DND-41 (cell line): Measurements from ENCODE around the gene PHF21B.

ENCODE experiments used
- ATAC-seq: fragments of 200-7000 bp; cut with Tn5 transposase; 3 replicates; pipeline ENCODE4 v1.9.1; 2021; ENCODE audit warnings: low read depth; ENCODE audit not compliant: insufficient read depth
- DNase-seq: peaks from one replicate; pipeline ENCODE4 v3.0.0-alpha.2; 2020
- H2AFZ ChIP-seq: 2 replicates; pipeline ENCODE4 v1.6.0; 2012; ENCODE audit warnings: low read depth, low read length
- H3K27ac ChIP-seq: 2 replicates; pipeline ENCODE4 v1.5.1; 2012; ENCODE audit warnings: low read length, inconsistent platforms
- H3K27me3 ChIP-seq: fragments of 200-600 bp; sonication (generic); 2 replicates; pipeline ENCODE4 v1.6.0; 2012; ENCODE audit warnings: low read length, mild to moderate bottlenecking, inconsistent platforms; ENCODE audit not compliant: insufficient read depth, poor library complexity
- H3K36me3 ChIP-seq: 2 replicates; pipeline ENCODE4 v1.5.1; 2012; ENCODE audit warnings: low read length, inconsistent platforms; ENCODE audit not compliant: insufficient read depth
- H3K4me1 ChIP-seq: 2 replicates; pipeline ENCODE4 v1.5.1; 2012; ENCODE audit warnings: mild to moderate bottlenecking, low read length; ENCODE audit not compliant: insufficient read depth
- H3K4me2 ChIP-seq: 2 replicates; pipeline ENCODE4 v1.6.0; 2012; ENCODE audit warnings: mild to moderate bottlenecking, moderate library complexity, low read length, inconsistent platforms; ENCODE audit not compliant: insufficient read depth
- H3K4me3 ChIP-seq, 2 experiments: fragments of 200-600 bp in 1 of 2; shearing (Covaris generic) in 1 of 2; 2 replicates each; pipeline ENCODE4 v1.5.1; 2012 to 2016; ENCODE audit warnings: inconsistent platforms in 2 of 2, low read length in 2 of 2, mild to moderate bottlenecking in 2 of 2, low read depth in 1 of 2, moderate library complexity in 1 of 2
- H3K79me2 ChIP-seq: 2 replicates; pipeline ENCODE4 v1.6.0; 2012; ENCODE audit warnings: low read length, inconsistent platforms; ENCODE audit not compliant: insufficient read depth
- H3K9ac ChIP-seq: 2 replicates; pipeline ENCODE4 v1.6.0; 2012; ENCODE audit warnings: low read depth, mild to moderate bottlenecking, inconsistent platforms, low read length, moderate library complexity
- H3K9me3 ChIP-seq: 2 replicates; pipeline ENCODE4 v1.5.1; 2012; ENCODE audit warnings: low read length, moderate library complexity, mild to moderate bottlenecking, inconsistent platforms; ENCODE audit not compliant: insufficient read depth, severe bottlenecking
- H4K20me1 ChIP-seq: 2 replicates; pipeline ENCODE4 v1.6.0; 2012; ENCODE audit warnings: low read length; ENCODE audit not compliant: insufficient read depth
- CTCF ChIP-seq: IDR thresholded peaks from 2 replicates; pipeline ENCODE4 v1.5.1; 2012; ENCODE audit warnings: borderline replicate concordance, low read length, moderate library complexity, mild to moderate bottlenecking; ENCODE audit not compliant: poor library complexity, severe bottlenecking; ENCODE audit errors: extremely low read depth
- EZH2 ChIP-seq: IDR thresholded peaks from 3 replicates; pipeline ENCODE4 v1.6.1; 2012; ENCODE audit warnings: borderline replicate concordance, low read depth, mild to moderate bottlenecking, moderate library complexity, low read length, inconsistent platforms; ENCODE audit not compliant: severe bottlenecking

PHF21B gene

GRCh38 chr22:44927463-44928135, 82.2 kb downstream of the PHF21B start:
- Histone ChIP-seq H3K9ac (no peak overlapping the region), H3K79me2 (peaks cover 76% of the 10 kb centered on the region), H3K27me3 (no peaks in the 10 kb centered on the region), H3K4me3 (no peak overlapping the region), H3K36me3 (peaks cover 33% of the 10 kb centered on the region), H3K9me3 (no peaks in the 10 kb centered on the region), H3K4me2 (no peak overlapping the region), H2AFZ (no peak overlapping the region), H3K4me1 (no peaks in the 10 kb centered on the region), H4K20me1 (peaks cover 49% of the 10 kb centered on the region), H3K27ac (no peak overlapping the region)
- DNase-seq = no peak
- TF ChIP-seq EZH2 (no peak), CTCF (no peak)
- ATAC-seq = no peak

GRCh38 chr22:44926491-44927415, 83.1 kb downstream of the PHF21B start:
- H3K4me1 ChIP-seq = no peaks in the 10 kb centered on the region
- ATAC-seq (no peak), DNase-seq (no peak)
- H3K27me3 ChIP-seq = no peaks in the 10 kb centered on the region
- no peak overlapping the region for H2AFZ ChIP-seq
- no peaks in the 10 kb centered on the region for H3K9me3 ChIP-seq
- no peak for TF ChIP-seq CTCF
- TF ChIP-seq EZH2 = no peak
- H3K27ac ChIP-seq = no peak overlapping the region
- H3K9ac ChIP-seq = no peak overlapping the region
- H3K36me3 ChIP-seq = peaks cover 27% of the 10 kb centered on the region
- peaks cover 41% of the 10 kb centered on the region for H4K20me1 ChIP-seq
- no peak overlapping the region for H3K4me3 ChIP-seq
- no peak overlapping the region for H3K4me2 ChIP-seq
- H3K79me2 ChIP-seq = peaks cover 77% of the 10 kb centered on the region

- no peaks in the 10 kb centered on the region for H3K27me3 ChIP-seq
- no peak for ATAC-seq
Measured at GRCh38 chr22:44926124-44926475, 83.7 kb downstream of the PHF21B start.

More at GRCh38 chr22:44926124-44926475, 83.7 kb downstream of the PHF21B start:
- TF ChIP-seq CTCF (no peak), EZH2 (no peak)
- no peak for DNase-seq
- no peak overlapping the region for H3K4me3 ChIP-seq
- peaks cover 34% of the 10 kb centered on the region for H4K20me1 ChIP-seq
- peaks cover 27% of the 10 kb centered on the region for H3K36me3 ChIP-seq
- no peaks in the 10 kb centered on the region for H3K4me1 ChIP-seq
- H3K9ac ChIP-seq = no peak overlapping the region
- H3K79me2 ChIP-seq = peaks cover 72% of the 10 kb centered on the region
- H2AFZ ChIP-seq = no peak overlapping the region
- no peak overlapping the region for H3K4me2 ChIP-seq
- H3K27ac ChIP-seq = no peak overlapping the region
- no peaks in the 10 kb centered on the region for H3K9me3 ChIP-seq
